Stimulated activated CD8-positive, alpha-beta memory T cell treated with anti-CD3 and anti-CD28 coated beads, Interleukin-15, amount 100 ng/mL, for 1 hour (primary cell): ENCODE data around the gene AGER.
"Not testable (repeated sequence)": the region's sequence is repeated elsewhere in the genome, so short reads cannot be mapped to it uniquely, and the experiment has no call there.

Source experiments
- DNase-seq: peaks from one replicate; pipeline ENCODE4 v3.0.0-alpha.2; 2020; ENCODE audit warnings: low read depth

The AGER gene

GRCh38 chr6:32148289-32149091 lies 35.6 kb downstream of the AGER start:
- peak; percentile 47 for DNase-seq

GRCh38 chr6:32147401-32148132 lies 36.5 kb downstream of the AGER start:
- DNase-seq, result no peak

GRCh38 chr6:32146687-32147086 lies 37.4 kb downstream of the AGER start:
- DNase-seq, result no peak

GRCh38 chr6:32146287-32146686 lies 37.8 kb downstream of the AGER start:
- DNase-seq, result no peak

- DNase-seq, result not testable (repeated sequence)
These were observed 39.8 kb downstream of the AGER start for GRCh38 chr6:32144238-32144637.

- no peak for DNase-seq
These were observed 43.5 kb downstream of the AGER start for GRCh38 chr6:32140420-32141046.

- DNase-seq, result no peak
These were observed 44.5 kb downstream of the AGER start for GRCh38 chr6:32139590-32139989.

GRCh38 chr6:32137454-32137853 lies 46.6 kb downstream of the AGER start:
- DNase-seq, result no peak

- no peak for DNase-seq
These were observed 50.3 kb downstream of the AGER start for GRCh38 chr6:32133786-32134185.

GRCh38 chr6:32132110-32132509 lies 51.9 kb downstream of the AGER start:
- no peak for DNase-seq

GRCh38 chr6:32131439-32131948 lies 52.6 kb downstream of the AGER start:
- DNase-seq, result no peak
